ENCODE measurements around the gene TOM1L1. TPM values are rescaled to one million over a fixed set of nuclear protein-coding genes. Genes with fewer than 3 reads are reported as not detected.

Gene TOM1L1
- total RNA-seq, 1 experiment from 2014 or later: 44.6 TPM

- Histone ChIP-seq H3K79me1 (ENCODE audit: insufficient read depth, low read depth, low read length, poor library complexity, severe bottlenecking) (no peaks in the 10 kb centered on the region), H4K5ac (ENCODE audit: insufficient read length, low read depth, low read length) (no peak overlapping the region), H4K20me1 (ENCODE audit: control insufficient read depth, insufficient read depth, insufficient read length) (no peaks in the 10 kb centered on the region), H3K56ac (ENCODE audit: insufficient read length, low read depth, low read length) (no peak overlapping the region), H3K23ac (ENCODE audit: insufficient read length, low read depth, low read length) (no peak overlapping the region), H4K8ac (replicated peaks; ENCODE audit: insufficient read length, low read depth, low read length) (no peak overlapping the region), H3K9me3 (ENCODE audit: control insufficient read depth, low read depth, low read length) (no peaks in the 10 kb centered on the region), H3K9ac (ENCODE audit: extremely low read depth, insufficient read length, low read length) (no peak overlapping the region), H3K4me1 (ENCODE audit: insufficient read depth, low read length) (no peaks in the 10 kb centered on the region), H2BK120ac (ENCODE audit: low read depth, low read length, poor library complexity, severe bottlenecking) (no peak overlapping the region), H3K27ac (ENCODE audit: insufficient read length, low read depth, low read length) (no peak overlapping the region), H3K18ac (ENCODE audit: insufficient read length, low read depth, low read length) (no peak overlapping the region), H2AFZ (ENCODE audit: low read length) (no peak overlapping the region), H2BK20ac (ENCODE audit: low read depth, low read length, poor library complexity, severe bottlenecking) (no peak overlapping the region), H3K27me3 (ENCODE audit: insufficient read depth, low read length) (no peaks in the 10 kb centered on the region), H3K79me2 (ENCODE audit: insufficient read depth, low read length) (no peaks in the 10 kb centered on the region), H3T11ph (ENCODE audit: low read length) (no peak overlapping the region), H3K4me2 (ENCODE audit: insufficient read depth, insufficient read length, low read length) (no peak overlapping the region), H3K4ac (ENCODE audit: low read depth, low read length) (no peak overlapping the region), H4K91ac (ENCODE audit: insufficient read length, low read depth, low read length) (no peak overlapping the region), H2BK15ac (ENCODE audit: low read depth, low read length) (no peak overlapping the region), H2BK5ac (ENCODE audit: insufficient read length, low read length) (no peak overlapping the region), H3K23me2 (ENCODE audit: insufficient read length, low read depth, low read length, poor library complexity, severe bottlenecking) (no peaks in the 10 kb centered on the region), H2AK5ac (ENCODE audit: insufficient read length, low read length) (no peak overlapping the region), H3K14ac (ENCODE audit: insufficient read depth, low read length) (no peak overlapping the region), H2BK12ac (ENCODE audit: insufficient read length, low read depth, low read length) (no peak overlapping the region)
- no peaks in the 10 kb centered on the region for H3K27me3 Mint-ChIP-seq (ENCODE audit: low read depth)
- no peaks in the 10 kb centered on the region; a peak in 1 of 5 replicates for H3K9me3 Mint-ChIP-seq
- TF ChIP-seq, protein P1, sequence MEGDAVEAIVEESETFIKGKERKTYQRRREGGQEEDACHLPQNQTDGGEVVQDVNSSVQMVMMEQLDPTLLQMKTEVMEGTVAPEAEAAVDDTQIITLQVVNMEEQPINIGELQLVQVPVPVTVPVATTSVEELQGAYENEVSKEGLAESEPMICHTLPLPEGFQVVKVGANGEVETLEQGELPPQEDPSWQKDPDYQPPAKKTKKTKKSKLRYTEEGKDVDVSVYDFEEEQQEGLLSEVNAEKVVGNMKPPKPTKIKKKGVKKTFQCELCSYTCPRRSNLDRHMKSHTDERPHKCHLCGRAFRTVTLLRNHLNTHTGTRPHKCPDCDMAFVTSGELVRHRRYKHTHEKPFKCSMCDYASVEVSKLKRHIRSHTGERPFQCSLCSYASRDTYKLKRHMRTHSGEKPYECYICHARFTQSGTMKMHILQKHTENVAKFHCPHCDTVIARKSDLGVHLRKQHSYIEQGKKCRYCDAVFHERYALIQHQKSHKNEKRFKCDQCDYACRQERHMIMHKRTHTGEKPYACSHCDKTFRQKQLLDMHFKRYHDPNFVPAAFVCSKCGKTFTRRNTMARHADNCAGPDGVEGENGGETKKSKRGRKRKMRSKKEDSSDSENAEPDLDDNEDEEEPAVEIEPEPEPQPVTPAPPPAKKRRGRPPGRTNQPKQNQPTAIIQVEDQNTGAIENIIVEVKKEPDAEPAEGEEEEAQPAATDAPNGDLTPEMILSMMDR (conservative IDR thresholded peaks at IDR 0.05): no peak
- peaks cover 0 to 4% of the 10 kb centered on the region in 2 experiments; a peak in 2 of 4 replicates for H3K4me1 Mint-ChIP-seq
- WGBS (ENCODE audit: extremely low coverage, insufficient read length, low lambda C conversion rate): no CpG with 5 or more reads among the region's 2 CpGs
- no peaks in the 10 kb centered on the region; a peak in 1 of 7 replicates for H3K36me3 Mint-ChIP-seq (ENCODE audit: insufficient read depth in 1 of 3, low read depth in 3 of 3)
- no peak overlapping the region for H3K4me3 Mint-ChIP-seq
- no peak overlapping the region for H3K27ac Mint-ChIP-seq
- no peak for DNase-seq
These were observed 16.7 kb upstream of the TOM1L1 start for GRCh38 chr17:54883939-54884338.
